Measurements from ENCODE around the gene EYA2.

Gene EYA2

DNA sequence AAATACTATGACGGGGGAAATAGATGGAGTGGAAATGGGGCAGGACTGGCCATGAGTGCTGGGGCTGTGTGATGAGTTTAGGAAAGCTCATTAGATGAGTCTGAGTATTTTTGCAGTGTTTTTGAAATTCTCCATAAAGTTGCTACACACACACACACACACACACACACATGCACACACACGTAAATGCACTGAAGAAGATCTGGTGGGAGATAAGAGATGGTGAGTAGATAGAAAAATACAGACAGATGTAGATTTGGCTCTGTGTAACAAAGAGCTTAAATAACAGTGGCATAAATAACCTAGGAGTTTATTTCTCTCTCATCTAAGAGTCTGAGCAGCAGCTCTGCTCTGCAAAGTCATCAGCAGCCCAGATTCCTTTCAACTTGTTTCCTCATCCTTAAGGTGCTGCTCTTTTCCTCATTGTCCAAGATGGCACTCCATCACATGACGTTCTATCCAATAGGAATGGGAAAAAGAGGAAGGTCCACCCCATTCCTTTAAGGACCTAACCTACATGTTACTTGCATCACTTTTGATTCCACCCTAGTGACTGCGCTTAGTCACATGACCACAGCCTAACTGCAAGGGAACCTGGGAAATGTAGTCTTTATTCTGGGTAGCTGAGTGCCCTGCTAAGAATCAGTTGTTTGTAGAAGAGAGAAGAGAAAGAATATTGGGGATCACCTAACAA is 76.4 kb downstream of the EYA2 start:
- Histone ChIP-seq H3K36me3 (ENCODE audit: control insufficient read depth in 4 of 4, insufficient read depth in 4 of 4, low read length in 3 of 4) (no peaks in the 10 kb centered on the region), H3K9me3 (ENCODE audit: control extremely low read depth in 1 of 5, control insufficient read depth in 4 of 5, insufficient read depth in 2 of 5, low read depth in 1 of 5, low read length in 4 of 5) (no peaks in the 10 kb centered on the region), H3K27me3 (replicated peaks in 2 of 5; ENCODE audit: control insufficient read depth in 4 of 5, insufficient read depth in 5 of 5, low read length in 4 of 5) (peaks cover 0 to 8% (median 3%) of the 10 kb centered on the region in 5 experiments), H3K4me1 (ENCODE audit: control extremely low read depth in 1 of 4, control insufficient read depth in 4 of 4, insufficient read depth in 4 of 4, low read length in 3 of 4) (no peaks in the 10 kb centered on the region), H3K27ac (ENCODE audit: insufficient read depth in 1 of 2, low read depth in 1 of 2, low read length in 2 of 2, poor library complexity in 1 of 2, severe bottlenecking in 2 of 2) (no peak overlapping the region), H3K4me3 (ENCODE audit: control insufficient read depth in 1 of 7, extremely low read depth in 1 of 7, insufficient read depth in 4 of 7, low read depth in 2 of 7, low read length in 6 of 7) (no peak overlapping the region)
- ChIA-PET POLR2A (no interaction called here), CTCF (no interaction called here)
- DNase-seq, result peak; percentile 2 to 13 (median 13)
- no CpG with 5 or more reads among the region's 4 CpGs for WGBS (ENCODE audit: insufficient coverage)

- DNase-seq, result no peak
- 94% methylated on average over 2 of the region's 6 CpGs for WGBS (ENCODE audit: insufficient coverage)
- ChIA-PET POLR2A (no interaction called here), CTCF (no interaction called here)
- no peaks in the 10 kb centered on the region for H3K36me3 ChIP-seq (ENCODE audit: control insufficient read depth in 4 of 4, insufficient read depth in 4 of 4, low read length in 3 of 4)
- peaks cover 0 to 21% (median 4%) of the 10 kb centered on the region in 5 experiments for H3K27me3 ChIP-seq (replicated peaks in 2 of 5; ENCODE audit: control insufficient read depth in 4 of 5, insufficient read depth in 5 of 5, low read length in 4 of 5)
- no peak overlapping the region for H3K4me3 ChIP-seq (ENCODE audit: control insufficient read depth in 1 of 7, extremely low read depth in 1 of 7, insufficient read depth in 4 of 7, low read depth in 2 of 7, low read length in 6 of 7)
- H3K27ac ChIP-seq (ENCODE audit: insufficient read depth in 1 of 2, low read depth in 1 of 2, low read length in 2 of 2, poor library complexity in 1 of 2, severe bottlenecking in 2 of 2), result no peak overlapping the region
- peaks cover 0 to 2% (median 0%) of the 10 kb centered on the region in 4 experiments for H3K4me1 ChIP-seq (ENCODE audit: control extremely low read depth in 1 of 4, control insufficient read depth in 4 of 4, insufficient read depth in 4 of 4, low read length in 3 of 4)
- no peaks in the 10 kb centered on the region for H3K9me3 ChIP-seq (ENCODE audit: control extremely low read depth in 1 of 5, control insufficient read depth in 4 of 5, insufficient read depth in 2 of 5, low read depth in 1 of 5, low read length in 4 of 5)
Measured at GRCh38 chr20:46973766-46974165, 79.1 kb downstream of the EYA2 start.

- ChIA-PET POLR2A (no interaction called here), CTCF (no interaction called here)
- 94% methylated on average over 4 of the region's 10 CpGs for WGBS (ENCODE audit: insufficient coverage)
- Histone ChIP-seq H3K4me3 (ENCODE audit: control insufficient read depth in 1 of 7, extremely low read depth in 1 of 7, insufficient read depth in 4 of 7, low read depth in 2 of 7, low read length in 6 of 7) (no peak overlapping the region), H3K9me3 (ENCODE audit: control extremely low read depth in 1 of 5, control insufficient read depth in 4 of 5, insufficient read depth in 2 of 5, low read depth in 1 of 5, low read length in 4 of 5) (no peaks in the 10 kb centered on the region), H3K4me1 (ENCODE audit: control extremely low read depth in 1 of 4, control insufficient read depth in 4 of 4, insufficient read depth in 4 of 4, low read length in 3 of 4) (peaks cover 2 to 12% (median 7%) of the 10 kb centered on the region in 4 experiments), H3K27me3 (replicated peaks in 2 of 5; ENCODE audit: control insufficient read depth in 4 of 5, insufficient read depth in 5 of 5, low read length in 4 of 5) (peaks cover 1 to 23% (median 4%) of the 10 kb centered on the region in 5 experiments), H3K36me3 (ENCODE audit: control insufficient read depth in 4 of 4, insufficient read depth in 4 of 4, low read length in 3 of 4) (no peaks in the 10 kb centered on the region), H3K27ac (ENCODE audit: insufficient read depth in 1 of 2, low read depth in 1 of 2, low read length in 2 of 2, poor library complexity in 1 of 2, severe bottlenecking in 2 of 2) (no peak overlapping the region)
- no peak for DNase-seq
Measured at GRCh38 chr20:46974669-46975434, 80.2 kb downstream of the EYA2 start.

DNA sequence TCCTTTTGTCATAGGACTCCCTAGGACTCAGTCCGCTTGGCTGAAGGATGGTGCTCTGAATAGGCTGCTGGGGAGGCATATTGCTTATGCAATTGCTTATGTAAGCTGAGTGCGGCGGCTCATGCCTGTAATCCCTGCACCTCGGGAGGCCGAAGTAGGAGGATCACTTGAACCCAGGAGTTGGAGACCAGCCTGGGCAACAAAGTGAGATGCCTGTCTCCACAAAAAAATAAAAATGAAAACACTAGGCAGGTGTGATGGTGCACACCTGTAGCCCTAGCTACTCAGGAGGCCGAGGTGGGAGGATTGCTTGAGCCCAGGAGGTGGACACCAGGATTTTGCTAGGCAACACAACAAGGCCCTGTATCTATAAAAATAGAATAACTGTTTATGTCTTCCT is 81.3 kb downstream of the EYA2 start:
- 97% methylated on average over 5 of the region's 6 CpGs for WGBS (ENCODE audit: insufficient coverage)
- H3K4me1 ChIP-seq (ENCODE audit: control extremely low read depth in 1 of 4, control insufficient read depth in 4 of 4, insufficient read depth in 4 of 4, low read length in 3 of 4), result peaks cover 2 to 12% (median 7%) of the 10 kb centered on the region in 4 experiments
- no peak for DNase-seq
- ChIA-PET POLR2A (no interaction called here), CTCF (no interaction called here)
- no peak overlapping the region for H3K4me3 ChIP-seq (ENCODE audit: control insufficient read depth in 1 of 7, extremely low read depth in 1 of 7, insufficient read depth in 4 of 7, low read depth in 2 of 7, low read length in 6 of 7)
- peaks cover 3 to 25% (median 6%) of the 10 kb centered on the region in 5 experiments for H3K27me3 ChIP-seq (replicated peaks in 2 of 5; ENCODE audit: control insufficient read depth in 4 of 5, insufficient read depth in 5 of 5, low read length in 4 of 5)
- H3K36me3 ChIP-seq (ENCODE audit: control insufficient read depth in 4 of 4, insufficient read depth in 4 of 4, low read length in 3 of 4), result no peaks in the 10 kb centered on the region
- H3K9me3 ChIP-seq (ENCODE audit: control extremely low read depth in 1 of 5, control insufficient read depth in 4 of 5, insufficient read depth in 2 of 5, low read depth in 1 of 5, low read length in 4 of 5), result no peaks in the 10 kb centered on the region
- no peak overlapping the region for H3K27ac ChIP-seq (ENCODE audit: insufficient read depth in 1 of 2, low read depth in 1 of 2, low read length in 2 of 2, poor library complexity in 1 of 2, severe bottlenecking in 2 of 2)

- Histone ChIP-seq H3K9me3 (ENCODE audit: control extremely low read depth in 1 of 5, control insufficient read depth in 4 of 5, insufficient read depth in 2 of 5, low read depth in 1 of 5, low read length in 4 of 5) (peaks cover 0 to 1% (median 0%) of the 10 kb centered on the region in 5 experiments), H3K4me1 (ENCODE audit: control extremely low read depth in 1 of 4, control insufficient read depth in 4 of 4, insufficient read depth in 4 of 4, low read length in 3 of 4) (peaks cover 2 to 12% (median 7%) of the 10 kb centered on the region in 4 experiments), H3K27me3 (replicated peaks in 2 of 5; ENCODE audit: control insufficient read depth in 4 of 5, insufficient read depth in 5 of 5, low read length in 4 of 5) (peaks cover 2 to 25% (median 11%) of the 10 kb centered on the region in 5 experiments), H3K36me3 (ENCODE audit: control insufficient read depth in 4 of 4, insufficient read depth in 4 of 4, low read length in 3 of 4) (no peaks in the 10 kb centered on the region), H3K27ac (ENCODE audit: insufficient read depth in 1 of 2, low read depth in 1 of 2, low read length in 2 of 2, poor library complexity in 1 of 2, severe bottlenecking in 2 of 2) (no peak overlapping the region), H3K4me3 (ENCODE audit: control insufficient read depth in 1 of 7, extremely low read depth in 1 of 7, insufficient read depth in 4 of 7, low read depth in 2 of 7, low read length in 6 of 7) (no peak overlapping the region)
- no peak for DNase-seq
- POLR2A ChIA-PET, result no interaction called here
- CTCF ChIA-PET, result no interaction called here
Measured at GRCh38 chr20:46977204-46977603, 82.6 kb downstream of the EYA2 start.

DNA sequence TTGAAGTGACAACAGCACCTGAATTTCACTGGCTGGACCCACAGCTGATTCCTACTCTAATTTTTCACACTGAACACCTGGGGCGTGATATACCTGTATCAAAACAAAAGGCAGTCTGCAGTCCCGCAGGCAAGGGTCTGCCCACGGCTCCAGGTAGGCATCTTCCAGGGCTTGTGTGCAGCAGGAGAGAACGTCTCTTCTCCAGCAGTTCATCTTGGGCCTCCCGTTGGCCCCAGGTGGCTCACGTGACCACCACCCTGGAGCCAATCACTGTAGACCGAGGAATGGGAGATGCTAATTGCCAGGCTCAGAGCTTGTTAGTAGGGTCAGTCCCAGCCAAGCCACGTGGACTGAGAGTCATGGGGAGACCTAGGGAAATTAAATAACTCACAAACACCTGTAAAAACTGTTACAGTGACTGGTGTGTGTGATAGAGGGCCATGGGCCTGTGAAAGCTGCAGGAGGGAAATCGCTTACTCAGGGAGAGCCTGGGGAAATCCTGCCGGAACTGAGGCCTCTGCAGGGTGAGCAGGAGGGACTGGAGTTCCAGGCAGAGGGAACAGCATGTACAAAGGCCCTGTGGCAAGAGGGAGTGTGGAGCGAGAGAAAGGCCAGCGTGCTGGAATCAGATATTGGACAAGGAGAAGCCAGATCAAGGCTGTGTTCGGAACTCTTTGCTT is 83.4 kb downstream of the EYA2 start:
- no peak for DNase-seq
- ChIA-PET CTCF (no interaction called here), POLR2A (no interaction called here)
- no peak overlapping the region for H3K27ac ChIP-seq (ENCODE audit: insufficient read depth in 1 of 2, low read depth in 1 of 2, low read length in 2 of 2, poor library complexity in 1 of 2, severe bottlenecking in 2 of 2)
- no peaks in the 10 kb centered on the region for H3K36me3 ChIP-seq (ENCODE audit: control insufficient read depth in 4 of 4, insufficient read depth in 4 of 4, low read length in 3 of 4)
- peaks cover 2 to 21% (median 9%) of the 10 kb centered on the region in 5 experiments for H3K27me3 ChIP-seq (replicated peaks in 2 of 5; ENCODE audit: control insufficient read depth in 4 of 5, insufficient read depth in 5 of 5, low read length in 4 of 5)
- H3K4me1 ChIP-seq (ENCODE audit: control extremely low read depth in 1 of 4, control insufficient read depth in 4 of 4, insufficient read depth in 4 of 4, low read length in 3 of 4), result peaks cover 2 to 12% (median 7%) of the 10 kb centered on the region in 4 experiments
- peaks cover 0 to 4% (median 0%) of the 10 kb centered on the region in 5 experiments for H3K9me3 ChIP-seq (ENCODE audit: control extremely low read depth in 1 of 5, control insufficient read depth in 4 of 5, insufficient read depth in 2 of 5, low read depth in 1 of 5, low read length in 4 of 5)
- 88% methylated on average over 13 of the region's 13 CpGs for WGBS (ENCODE audit: insufficient coverage)
- H3K4me3 ChIP-seq (ENCODE audit: control insufficient read depth in 1 of 7, extremely low read depth in 1 of 7, insufficient read depth in 4 of 7, low read depth in 2 of 7, low read length in 6 of 7), result no peak overlapping the region

Measured in common myeloid progenitor, CD34-positive (primary cell).